Upper lobe of left lung (tissue), 6 donors: ENCODE measurements around the gene TMCC3. TPM values are rescaled to one million over a fixed set of nuclear protein-coding genes. Genes with fewer than 3 reads are reported as not detected.
"Not testable (repeated sequence)": the region's sequence is repeated elsewhere in the genome, so short reads cannot be mapped to it uniquely, and the experiment has no call there.

Source experiments
- ATAC-seq, 2 donors: fragments of 200-7000 bp; cut with Tn5 transposase; one replicate each; pipeline ENCODE4 v1.9.1; 2022; ENCODE audit warnings: mild to moderate bottlenecking in 2 of 2, moderate library complexity in 2 of 2; ENCODE audit not compliant: low FRiP score in 2 of 2
- DNase-seq, 2 donors: peaks; one replicate each; pipeline ENCODE4 v3.0.0-alpha.2; 2019 to 2020
- H3K27ac ChIP-seq, 4 donors: fragments of 200-600 bp; sonication (generic); one replicate each; pipeline ENCODE4 v1.5.1; 2016 to 2019
- H3K27me3 ChIP-seq, 4 donors: fragments of 200-600 bp; sonication (generic); one replicate each; pipeline ENCODE4 v1.5.1; 2017 to 2019
- H3K36me3 ChIP-seq, 4 donors: fragments of 200-600 bp; sonication (generic); one replicate each; pipeline ENCODE4 v1.5.1; 2016 to 2019
- H3K4me1 ChIP-seq, 4 donors: fragments of 200-600 bp; sonication (generic); one replicate each; pipeline ENCODE4 v1.5.1; 2018 to 2019
- H3K4me3 ChIP-seq, 4 donors: fragments of 200-600 bp; sonication (generic); one replicate each; pipeline ENCODE4 v1.5.1; 2017 to 2019; ENCODE audit warnings: mild to moderate bottlenecking in 2 of 4, moderate library complexity in 1 of 4
- H3K9me3 ChIP-seq, 4 donors: fragments of 200-600 bp; sonication (generic); one replicate each; pipeline ENCODE4 v1.5.1; 2018 to 2019
- CTCF ChIP-seq, 6 experiments: fragments of 450-650 bp in 4 of 6; fragments of 200-600 bp in 2 of 6; sonication (generic) in 2 of 6; IDR thresholded peaks; one replicate each; pipeline ENCODE4 v1.5.1; 2016 to 2019; ENCODE audit warnings: antibody characterized with exemption in 6 of 6
- EP300 ChIP-seq, 4 donors: sonication (generic); formaldehyde crosslinking; IDR thresholded peaks; one replicate each; pipeline ENCODE4 v1.5.1; 2017; ENCODE audit warnings: antibody characterized with exemption in 4 of 4, control low read depth in 2 of 4
- POLR2A ChIP-seq, 4 donors: fragments of 450-650 bp; IDR thresholded peaks; one replicate each; pipeline ENCODE4 v1.5.1; 2016 to 2017; ENCODE audit warnings: antibody characterized with exemption in 4 of 4, mild to moderate bottlenecking in 2 of 4
- POLR2AphosphoS5 ChIP-seq, 2 donors: sonication (generic); formaldehyde crosslinking; IDR thresholded peaks; one replicate each; pipeline ENCODE4 v1.5.1; 2017; ENCODE audit warnings: antibody characterized with exemption in 2 of 2
- WGBS, 2 donors: methylation state at CpG; one replicate each; pipeline ENCODE4 v1.1.5; 2017 to 2018; 5-methylcytosine and 5-hydroxymethylcytosine counted together
- total RNA-seq, 6 donors: library from RNA; depleted of rRNA in 4 of 6; stranded (reverse); fragments of >200 nt in 4 of 6; gene quantifications; one replicate each; pipeline versions ENCODE4 v1.1.0 to v1.2.1, GENCODE V29; 2016 to 2021
- donor health status: DM: no; HTN: no; CAD: no; lungs with moderate emphysema.
- donor health status: DM: no; HTN: yes; CAD: no; lungs with severe emphysema.

Gene TMCC3
- total RNA-seq, 6 donors from 2014 or later: 5.4 to 17.4 (median 12.7) TPM

DNA sequence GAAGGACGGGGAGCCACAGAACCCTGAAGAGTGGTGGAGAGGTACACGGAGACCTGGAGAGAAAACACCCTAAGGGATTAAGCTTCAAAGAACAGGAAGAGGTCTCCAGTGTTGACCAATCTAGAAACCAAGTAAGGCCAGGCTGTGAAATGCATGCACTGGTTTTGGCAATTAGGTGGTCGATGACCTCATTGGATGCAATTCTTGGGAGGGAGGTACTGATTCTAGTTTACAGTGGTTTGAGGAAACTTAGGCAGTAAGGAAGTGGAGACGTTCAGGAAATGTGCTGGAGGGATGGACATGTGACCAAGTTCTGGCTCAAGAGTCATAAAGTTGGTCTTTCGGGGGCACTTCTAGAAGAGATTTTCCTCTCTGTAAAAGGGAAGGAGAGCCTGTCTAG lies 99.4 kb downstream of the TMCC3 start:
- Histone ChIP-seq H3K27me3 (no peaks in the 10 kb centered on the region), H3K4me1 (no peaks in the 10 kb centered on the region), H3K4me3 (no peak overlapping the region), H3K27ac (no peak overlapping the region), H3K9me3 (peaks cover 0 to 4% (median 0%) of the 10 kb centered on the region in 4 donors), H3K36me3 (no peaks in the 10 kb centered on the region)
- no peak for DNase-seq
- TF ChIP-seq EP300 (IDR thresholded peaks at IDR 0.05) (no peak), CTCF (IDR thresholded peaks at IDR 0.05) (no peak), POLR2A (IDR thresholded peaks at IDR 0.05) (no peak), POLR2AphosphoS5 (IDR thresholded peaks at IDR 0.05) (no peak)
- no peak for ATAC-seq
- 64 to 71% methylated on average over 5 of the region's 5 CpGs for WGBS, 2 donors

GRCh38 chr12:94548833-94549232 lies 101.5 kb downstream of the TMCC3 start:
- H3K4me3 ChIP-seq, H3K27me3 ChIP-seq, H3K4me1 ChIP-seq, H3K9me3 ChIP-seq, H3K36me3 ChIP-seq, DNase-seq, ATAC-seq, H3K27ac ChIP-seq: not testable (repeated sequence)
- WGBS, 2 donors: 92 to 94% methylated on average over 5 of the region's 5 CpGs

DNA sequence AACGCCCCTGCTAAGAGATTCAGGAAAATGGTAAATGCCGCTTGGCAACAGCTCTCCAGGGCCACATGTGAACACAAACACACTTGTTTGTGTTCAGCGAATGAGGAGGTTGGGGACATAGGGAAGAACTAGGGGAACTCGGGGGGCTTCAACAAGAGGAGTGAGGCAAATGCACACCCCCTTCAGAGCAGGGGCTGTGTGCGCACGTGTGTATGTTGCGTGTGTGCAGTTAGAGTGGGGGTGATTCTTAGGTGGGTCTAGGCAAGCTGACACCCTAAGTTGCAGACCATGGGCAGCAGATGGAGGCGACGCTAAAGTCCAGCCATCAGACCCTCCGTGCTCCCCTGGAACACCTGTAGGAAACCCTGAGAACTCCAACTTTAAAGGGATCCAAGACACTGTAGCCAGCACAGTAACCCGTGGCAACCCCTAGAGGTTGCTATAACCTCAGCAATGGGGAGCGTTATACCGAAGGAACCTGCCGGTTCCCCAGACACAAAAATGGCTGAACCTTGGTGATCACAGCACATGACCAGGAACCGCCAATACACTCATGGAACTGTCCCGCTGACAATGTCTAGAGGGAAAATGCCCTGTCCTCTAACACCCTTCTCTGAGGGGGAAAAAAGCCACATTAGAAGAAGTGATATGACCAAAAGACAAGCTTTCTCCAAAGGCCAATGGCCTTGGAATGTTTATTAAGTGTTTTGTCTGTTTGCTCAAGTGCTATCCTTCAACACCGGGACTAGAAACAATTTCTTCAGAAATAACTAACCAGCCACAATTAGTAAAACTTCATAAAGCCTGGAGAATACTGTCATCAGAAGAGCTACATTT lies 104.2 kb downstream of the TMCC3 start:
- Histone ChIP-seq H3K4me1 (no peaks in the 10 kb centered on the region), H3K27me3 (no peaks in the 10 kb centered on the region), H3K4me3 (no peak overlapping the region), H3K36me3 (no peaks in the 10 kb centered on the region), H3K9me3 (peaks cover 0 to 4% (median 0%) of the 10 kb centered on the region in 4 donors), H3K27ac (no peak overlapping the region)
- TF ChIP-seq POLR2A (IDR thresholded peaks at IDR 0.05): no peak
- TF ChIP-seq POLR2AphosphoS5 (IDR thresholded peaks at IDR 0.05): no peak
- peak; percentile 70 to 85 (median 76) for TF ChIP-seq CTCF (IDR thresholded peaks at IDR 0.05)
- no peak for TF ChIP-seq EP300 (IDR thresholded peaks at IDR 0.05)
- peak in 1 of 2 donors; percentile 55 for DNase-seq
- peak; percentile 85 to 89 for ATAC-seq
- 48 to 55% methylated on average over 17 of the region's 17 CpGs for WGBS, 2 donors

DNA sequence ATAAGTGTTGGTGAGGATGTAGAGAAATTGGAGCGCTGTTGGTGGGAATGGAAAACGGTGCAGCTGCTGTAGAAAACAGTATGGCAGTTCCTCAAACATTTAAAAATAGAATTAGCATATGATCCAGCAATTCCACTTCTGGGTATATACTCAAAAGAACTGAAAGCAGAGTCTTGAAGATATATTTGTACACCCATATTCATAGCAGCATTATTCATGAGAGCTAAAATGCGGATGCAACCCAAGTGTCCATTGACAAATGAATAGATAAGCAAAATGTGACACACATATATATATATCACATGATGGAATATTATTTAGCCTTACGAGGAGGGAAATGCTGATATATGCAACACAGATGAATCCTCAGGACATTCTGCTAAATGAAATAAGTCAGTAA lies 106.0 kb downstream of the TMCC3 start:
- H3K4me1 ChIP-seq: no peaks in the 10 kb centered on the region
- DNase-seq (no peak), ATAC-seq (no peak)
- no peaks in the 10 kb centered on the region for H3K36me3 ChIP-seq
- no peak overlapping the region for H3K27ac ChIP-seq
- WGBS, 2 donors: 79 to 83% methylated on average over 4 of the region's 4 CpGs
- H3K9me3 ChIP-seq: peaks cover 0 to 4% (median 0%) of the 10 kb centered on the region in 4 donors
- no peaks in the 10 kb centered on the region for H3K27me3 ChIP-seq
- no peak overlapping the region for H3K4me3 ChIP-seq
- no peak for TF ChIP-seq POLR2A (IDR thresholded peaks at IDR 0.05)

GRCh38 chr12:94538318-94538717 lies 112.0 kb downstream of the TMCC3 start:
- Histone ChIP-seq H3K27me3 (no peaks in the 10 kb centered on the region), H3K4me3 (no peak overlapping the region), H3K27ac (no peak overlapping the region), H3K9me3 (no peaks in the 10 kb centered on the region), H3K4me1 (no peaks in the 10 kb centered on the region), H3K36me3 (no peaks in the 10 kb centered on the region)
- ATAC-seq (no peak), DNase-seq (no peak)
- TF ChIP-seq CTCF (IDR thresholded peaks at IDR 0.05) (no peak), POLR2A (IDR thresholded peaks at IDR 0.05) (no peak), POLR2AphosphoS5 (IDR thresholded peaks at IDR 0.05) (no peak), EP300 (IDR thresholded peaks at IDR 0.05) (no peak)
